Endothelial cell (in vitro differentiated cells): ENCODE measurements around the gene MYOG. TPM values are rescaled to one million over a fixed set of nuclear protein-coding genes. Genes with fewer than 3 reads are reported as not detected.
A peak's percentile ranks its signal among the peaks of the same experiment; 100 is the strongest.

Experiments used
- DNase-seq: peaks from one replicate; pipeline ENCODE4 v3.0.0; 2021; ENCODE audit warnings: low spot score
- H3K27ac Mint-ChIP-seq: one replicate; pipeline ENCODE4 v1.8.0; 2021; ENCODE audit warnings: mixed read lengths, inconsistent platforms; ENCODE audit not compliant: unreplicated experiment
- H3K27me3 Mint-ChIP-seq: one replicate; pipeline ENCODE4 v1.8.0; 2021; ENCODE audit warnings: mild to moderate bottlenecking, moderate library complexity, mixed read lengths, inconsistent platforms; ENCODE audit not compliant: unreplicated experiment
- H3K36me3 Mint-ChIP-seq: one replicate; pipeline ENCODE4 v1.8.0; 2021; ENCODE audit warnings: mild to moderate bottlenecking, low read depth, mixed read lengths, inconsistent platforms; ENCODE audit not compliant: unreplicated experiment
- H3K4me1 Mint-ChIP-seq: one replicate; pipeline ENCODE4 v1.8.0; 2021; ENCODE audit warnings: mild to moderate bottlenecking, mixed read lengths, inconsistent platforms; ENCODE audit not compliant: unreplicated experiment
- H3K4me3 Mint-ChIP-seq: one replicate; pipeline ENCODE4 v1.8.0; 2021; ENCODE audit warnings: mild to moderate bottlenecking, mixed read lengths, inconsistent platforms; ENCODE audit not compliant: unreplicated experiment
- H3K9me3 Mint-ChIP-seq: one replicate; pipeline ENCODE4 v1.8.0; 2021; ENCODE audit warnings: mixed read lengths, inconsistent platforms; ENCODE audit not compliant: unreplicated experiment
- CTCF ChIP-seq: fragments of 200-600 bp; sonication (generic); IDR thresholded peaks from one replicate; pipeline ENCODE4 v1.5.0; 2021; ENCODE audit warnings: antibody characterized with exemption; ENCODE audit not compliant: unreplicated experiment
- total RNA-seq: library from RNA; stranded (reverse); fragmentation: NEBNext Ultra II Directional; extraction: Animal tissue kit (Norgen Biotek cat#: 25700); gene quantifications from one replicate; pipeline ENCODE4 v1.2.1, GENCODE V29; 2021; ENCODE audit not compliant: unreplicated experiment

The MYOG gene
- total RNA-seq, 1 donor from 2014 or later = 15.7 TPM

- H3K4me1 Mint-ChIP-seq = peaks cover 55% of the 10 kb centered on the region
- no peak for TF ChIP-seq CTCF
- peak overlapping the region; percentile 81 for H3K4me3 Mint-ChIP-seq
- no peaks in the 10 kb centered on the region for H3K36me3 Mint-ChIP-seq
- no peak for DNase-seq
- no peaks in the 10 kb centered on the region for H3K9me3 Mint-ChIP-seq
- H3K27ac Mint-ChIP-seq = no peak overlapping the region
- peaks cover 26% of the 10 kb centered on the region for H3K27me3 Mint-ChIP-seq
Observed at GRCh38 chr1:203126866-203127665, 41.3 kb upstream of the MYOG start.

DNA sequence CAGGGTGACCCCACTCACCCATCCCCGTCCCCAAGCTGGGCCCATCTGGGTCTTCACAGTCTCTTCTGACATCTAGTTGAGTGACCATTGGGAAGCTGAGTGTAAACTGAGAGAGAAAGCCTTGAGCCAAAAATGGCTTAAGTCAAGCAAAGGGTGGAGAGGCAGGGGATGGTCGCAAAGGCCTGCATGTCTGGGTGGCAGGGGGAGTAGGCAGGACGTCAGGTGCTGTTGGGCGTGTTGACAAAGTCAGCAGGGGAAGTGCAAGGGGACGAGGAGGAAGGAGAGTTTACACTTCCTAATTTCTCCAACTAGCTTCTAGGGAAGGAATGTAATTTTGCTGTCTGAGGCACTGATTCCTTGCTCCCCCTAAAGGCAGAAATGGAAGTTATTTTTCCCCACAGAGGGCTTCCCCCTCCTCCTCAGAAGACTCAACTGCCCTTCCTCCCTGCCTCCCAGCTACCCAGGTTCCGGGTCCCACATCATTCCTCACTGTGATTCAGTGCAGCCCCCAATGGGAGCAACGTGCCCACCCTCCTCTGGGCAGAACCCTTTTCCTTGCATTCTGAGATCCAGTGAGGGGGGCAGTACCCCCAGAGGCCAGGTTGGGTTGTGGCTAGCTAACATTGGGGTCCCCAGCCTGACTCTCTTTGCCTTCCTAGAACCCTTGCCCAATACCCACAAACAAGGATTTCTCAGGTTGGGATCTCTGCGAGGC, 40.5 kb upstream of the MYOG start:
- peak overlapping the region; percentile 81 for H3K4me3 Mint-ChIP-seq
- H3K4me1 Mint-ChIP-seq = peaks cover 63% of the 10 kb centered on the region
- DNase-seq = no peak
- TF ChIP-seq CTCF = no peak
- no peaks in the 10 kb centered on the region for H3K9me3 Mint-ChIP-seq
- peaks cover 29% of the 10 kb centered on the region for H3K27me3 Mint-ChIP-seq
- H3K36me3 Mint-ChIP-seq = peaks cover 4% of the 10 kb centered on the region
- no peak overlapping the region for H3K27ac Mint-ChIP-seq

DNA sequence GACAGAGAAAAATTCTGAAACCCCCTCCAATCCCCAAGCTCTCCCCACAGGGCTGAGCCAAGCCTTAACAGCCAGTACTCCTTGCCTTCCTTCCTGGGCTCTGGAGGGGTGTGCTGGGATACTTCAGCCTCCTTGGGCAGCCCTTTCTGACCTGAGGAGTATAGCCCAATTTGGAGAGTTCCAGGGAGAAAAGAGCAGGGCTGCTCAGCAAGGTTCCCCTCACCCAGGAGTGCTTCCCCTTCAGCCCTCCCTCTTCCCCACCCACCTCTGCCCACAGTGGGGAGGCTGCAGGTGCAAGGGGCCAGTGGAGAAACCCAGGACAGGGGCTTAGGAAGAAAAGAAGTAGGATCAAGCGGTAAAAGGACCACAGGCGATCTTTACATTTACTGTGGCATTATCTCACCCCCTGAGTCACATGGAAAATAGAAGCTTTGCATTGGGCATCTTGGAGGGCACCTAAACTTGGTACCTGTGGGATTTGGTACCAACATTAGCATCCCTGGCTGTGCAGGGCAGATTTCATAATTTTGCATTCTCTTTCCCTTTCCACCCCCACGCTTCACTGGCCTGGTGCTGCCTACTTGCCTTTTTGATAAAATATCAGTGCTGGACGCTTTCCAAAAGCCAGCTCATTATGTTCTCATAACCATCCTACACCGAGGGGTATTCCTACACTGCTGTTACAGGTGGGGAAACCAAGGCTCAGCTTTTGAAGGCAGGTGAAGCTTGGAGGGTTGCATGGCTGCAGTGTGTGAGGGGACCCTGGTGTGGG, 38.9 kb upstream of the MYOG start:
- Mint-ChIP-seq H3K9me3 (no peaks in the 10 kb centered on the region), H3K4me1 (peaks cover 69% of the 10 kb centered on the region), H3K4me3 (no peak overlapping the region), H3K27me3 (peaks cover 31% of the 10 kb centered on the region), H3K36me3 (peaks cover 4% of the 10 kb centered on the region), H3K27ac (no peak overlapping the region)
- no peak for DNase-seq
- no peak for TF ChIP-seq CTCF

- DNase-seq = no peak
- Mint-ChIP-seq H3K27ac (no peak overlapping the region), H3K4me1 (peaks cover 64% of the 10 kb centered on the region), H3K9me3 (no peaks in the 10 kb centered on the region), H3K4me3 (no peak overlapping the region), H3K36me3 (peaks cover 4% of the 10 kb centered on the region), H3K27me3 (peaks cover 31% of the 10 kb centered on the region)
- TF ChIP-seq CTCF = no peak
Observed at GRCh38 chr1:203124011-203124410, 38.2 kb upstream of the MYOG start.
